Measurements from ENCODE around the gene SERPINA5.

SERPINA5 gene

DNA sequence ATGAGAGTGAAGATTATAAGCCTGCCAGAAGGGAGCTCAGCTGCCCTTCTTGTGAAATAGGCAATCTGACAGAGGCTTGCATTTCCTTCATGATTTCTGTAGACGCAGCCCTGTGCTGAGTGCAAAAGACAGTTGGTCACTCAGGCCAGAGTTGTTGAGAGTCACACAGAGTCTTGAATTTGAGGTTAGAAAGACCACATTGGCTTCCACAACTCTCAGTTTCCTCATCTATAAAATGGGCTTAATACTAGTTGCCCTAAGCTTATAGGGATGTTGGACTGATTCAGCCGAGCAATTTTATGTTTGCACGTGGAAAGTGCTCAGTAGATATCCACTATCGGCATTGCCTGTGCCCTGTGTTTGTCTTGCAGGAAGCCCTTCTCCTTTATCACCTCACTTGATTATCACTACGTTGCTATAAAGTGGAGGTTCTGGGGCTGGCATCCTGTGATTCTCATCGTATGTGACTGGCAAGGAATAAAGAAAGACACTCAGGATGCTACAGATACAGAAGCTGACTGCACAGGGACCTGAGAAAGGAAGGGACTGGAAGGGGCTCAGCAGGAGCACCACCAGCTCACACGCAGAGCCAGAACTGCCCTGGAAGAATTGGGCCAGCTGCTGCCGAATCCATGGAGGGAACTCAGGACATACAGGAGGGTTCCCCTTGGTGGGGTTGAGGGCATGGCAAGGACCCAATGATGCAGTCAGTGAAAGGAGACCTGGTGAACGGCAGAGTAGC, 39.8 kb upstream of the SERPINA5 start:
- no peaks in the 10 kb centered on the region for H3F3A ChIP-seq (ENCODE audit: insufficient read depth, low read length)
- no peak overlapping the region for H3K27ac ChIP-seq (ENCODE audit: low read length)
- TF ChIP-seq CTCF (IDR thresholded peaks at IDR 0.05; ENCODE audit: low read length): no peak
- no peak for TF ChIP-seq EZH2phosphoT487 (IDR thresholded peaks at IDR 0.05; ENCODE audit: low read length)
- TF ChIP-seq EZH2 (optimal IDR thresholded peaks at IDR 0.05; ENCODE audit: low read depth, low read length): no peak
- no peaks in the 10 kb centered on the region for H3K9me3 ChIP-seq (replicated peaks; ENCODE audit: insufficient read depth, low read length)
- H3K79me2 ChIP-seq (ENCODE audit: low read length): no peaks in the 10 kb centered on the region
- no peak for DNase-seq
- no peaks in the 10 kb centered on the region for H3K4me1 ChIP-seq (ENCODE audit: low read length)
- H3K9me2 ChIP-seq (replicated peaks; ENCODE audit: insufficient read depth, low read length): no peaks in the 10 kb centered on the region
- no peak overlapping the region for H3K9ac ChIP-seq (ENCODE audit: low read length)
- no peak overlapping the region for H2AFZ ChIP-seq (ENCODE audit: low read length)
- no peak overlapping the region for H3K4me2 ChIP-seq (ENCODE audit: low read depth, low read length)
- no peaks in the 10 kb centered on the region for H3K27me3 ChIP-seq (replicated peaks; ENCODE audit: insufficient read depth, low read length)
- no peak overlapping the region for H3K4me3 ChIP-seq (ENCODE audit: low read length)
- no peaks in the 10 kb centered on the region for H4K20me1 ChIP-seq (ENCODE audit: insufficient read depth, low read length)
- no peaks in the 10 kb centered on the region for H3K36me3 ChIP-seq (replicated peaks; ENCODE audit: insufficient read depth, low read length)

- Histone ChIP-seq H3K9ac (ENCODE audit: low read length) (no peak overlapping the region), H3F3A (ENCODE audit: insufficient read depth, low read length) (no peaks in the 10 kb centered on the region), H3K9me3 (replicated peaks; ENCODE audit: insufficient read depth, low read length) (no peaks in the 10 kb centered on the region), H4K20me1 (ENCODE audit: insufficient read depth, low read length) (no peaks in the 10 kb centered on the region), H2AFZ (ENCODE audit: low read length) (no peak overlapping the region), H3K79me2 (ENCODE audit: low read length) (no peaks in the 10 kb centered on the region), H3K4me1 (ENCODE audit: low read length) (no peaks in the 10 kb centered on the region), H3K36me3 (replicated peaks; ENCODE audit: insufficient read depth, low read length) (no peaks in the 10 kb centered on the region), H3K9me2 (replicated peaks; ENCODE audit: insufficient read depth, low read length) (no peaks in the 10 kb centered on the region), H3K27ac (ENCODE audit: low read length) (no peak overlapping the region), H3K27me3 (replicated peaks; ENCODE audit: insufficient read depth, low read length) (no peaks in the 10 kb centered on the region), H3K4me2 (ENCODE audit: low read depth, low read length) (no peak overlapping the region), H3K4me3 (ENCODE audit: low read length) (no peak overlapping the region)
- TF ChIP-seq CTCF (IDR thresholded peaks at IDR 0.05; ENCODE audit: low read length): no peak
- no peak for TF ChIP-seq EZH2phosphoT487 (IDR thresholded peaks at IDR 0.05; ENCODE audit: low read length)
- no peak for DNase-seq
These were observed 39.0 kb upstream of the SERPINA5 start for GRCh38 chr14:94542111-94542810.

DNA sequence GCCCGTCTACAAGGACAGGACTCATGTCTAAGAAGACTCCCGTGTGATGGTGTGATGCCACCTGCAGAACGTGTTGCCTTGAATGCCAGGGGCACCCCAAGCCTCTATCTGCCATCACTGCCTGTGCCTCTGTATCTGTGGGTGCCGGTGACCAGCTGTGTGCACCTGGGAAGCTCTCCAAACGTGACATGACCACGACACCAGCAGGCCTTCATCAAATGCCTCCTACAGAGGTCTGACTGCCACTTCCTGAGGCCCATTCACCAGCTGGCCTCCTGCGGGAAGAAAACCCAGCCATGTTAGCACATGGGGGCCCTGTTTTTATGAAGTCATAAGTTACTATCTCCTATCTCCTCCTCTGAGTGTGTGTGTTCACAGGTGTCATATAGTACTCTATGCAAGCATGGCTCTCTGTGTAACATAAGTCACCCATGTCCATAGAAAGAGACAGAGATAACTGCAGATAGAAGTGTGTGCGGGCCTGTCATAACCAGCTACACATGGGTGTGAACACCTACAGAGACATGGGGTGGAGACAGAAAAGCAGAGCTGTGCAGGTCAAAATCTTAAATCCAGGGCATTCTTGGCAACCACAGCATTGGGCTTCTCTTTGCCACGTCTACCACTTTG, 38.3 kb upstream of the SERPINA5 start:
- Histone ChIP-seq H3K36me3 (replicated peaks; ENCODE audit: insufficient read depth, low read length) (no peaks in the 10 kb centered on the region), H3K9ac (ENCODE audit: low read length) (no peak overlapping the region), H3K27me3 (replicated peaks; ENCODE audit: insufficient read depth, low read length) (no peaks in the 10 kb centered on the region), H3K9me3 (replicated peaks; ENCODE audit: insufficient read depth, low read length) (no peaks in the 10 kb centered on the region), H4K20me1 (ENCODE audit: insufficient read depth, low read length) (no peaks in the 10 kb centered on the region), H3F3A (ENCODE audit: insufficient read depth, low read length) (no peaks in the 10 kb centered on the region), H3K9me2 (replicated peaks; ENCODE audit: insufficient read depth, low read length) (no peaks in the 10 kb centered on the region), H3K79me2 (ENCODE audit: low read length) (no peaks in the 10 kb centered on the region), H2AFZ (ENCODE audit: low read length) (no peak overlapping the region), H3K4me1 (ENCODE audit: low read length) (no peaks in the 10 kb centered on the region), H3K4me2 (ENCODE audit: low read depth, low read length) (no peak overlapping the region), H3K27ac (ENCODE audit: low read length) (no peak overlapping the region), H3K4me3 (ENCODE audit: low read length) (no peak overlapping the region)
- no peak for DNase-seq
- no peak for TF ChIP-seq EZH2 (optimal IDR thresholded peaks at IDR 0.05; ENCODE audit: low read depth, low read length)
- TF ChIP-seq CTCF (IDR thresholded peaks at IDR 0.05; ENCODE audit: low read length): no peak
- TF ChIP-seq EZH2phosphoT487 (IDR thresholded peaks at IDR 0.05; ENCODE audit: low read length): no peak
